GM18519 (cell line): ENCODE data around the gene SLC23A3.
"Not testable (repeated sequence)": the region's sequence is repeated elsewhere in the genome, so short reads cannot be mapped to it uniquely, and the experiment has no call there.

Experiments used
- ATAC-seq: cut with Tn5 transposase; IDR thresholded peaks from one replicate; pipeline ENCODE4 v1.9.1; 2021; ENCODE audit warnings: mild to moderate bottlenecking, moderate library complexity; ENCODE audit not compliant: unreplicated experiment, low FRiP score

The SLC23A3 gene

GRCh38 chr2:219205165-219205538 lies 35.3 kb upstream of the SLC23A3 start:
- no peak for ATAC-seq

GRCh38 chr2:219204425-219205164 lies 34.8 kb upstream of the SLC23A3 start:
- no peak for ATAC-seq

GRCh38 chr2:219201331-219201730 lies 31.5 kb upstream of the SLC23A3 start:
- ATAC-seq: not testable (repeated sequence)

DNA sequence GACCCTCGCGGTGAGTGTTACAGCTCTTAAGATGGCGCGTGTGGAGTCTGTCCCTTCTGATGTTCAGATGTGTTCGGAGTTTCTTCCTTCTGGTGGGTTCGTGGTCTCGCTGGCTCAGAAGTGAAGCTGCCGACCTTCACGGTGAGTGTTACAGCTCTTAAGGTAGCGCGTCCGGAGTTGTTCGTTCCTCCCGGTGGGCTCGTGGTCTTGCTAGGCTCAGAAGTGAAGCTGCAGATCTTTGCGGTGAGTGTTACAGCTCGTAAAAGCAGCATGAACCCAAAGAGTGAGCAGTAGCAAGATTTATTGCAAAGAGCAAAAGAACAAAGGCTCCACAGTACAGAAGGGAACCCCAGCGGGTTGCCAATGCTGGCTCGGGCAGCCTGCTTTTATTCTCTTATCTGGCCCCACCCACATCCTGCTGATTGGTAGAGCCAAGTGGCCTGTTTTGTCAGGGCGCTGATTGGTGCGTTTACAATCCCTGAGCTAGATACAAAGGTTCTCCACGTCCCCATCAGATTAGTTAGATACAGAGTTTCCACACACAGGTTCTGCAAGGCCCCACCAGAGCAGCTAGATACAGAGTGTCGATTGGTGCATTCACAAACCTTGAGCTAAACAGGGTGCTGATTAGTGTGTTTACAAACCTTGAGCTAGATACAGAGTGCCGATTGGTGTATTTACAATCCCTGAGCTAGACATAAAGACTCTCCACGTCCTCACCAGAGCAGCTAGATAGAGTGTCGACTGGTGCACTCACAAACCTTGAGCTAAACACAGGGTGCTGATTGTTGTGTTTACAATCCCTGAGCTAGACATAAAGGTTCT lies 30.9 kb upstream of the SLC23A3 start:
- not testable (repeated sequence) for ATAC-seq

DNA sequence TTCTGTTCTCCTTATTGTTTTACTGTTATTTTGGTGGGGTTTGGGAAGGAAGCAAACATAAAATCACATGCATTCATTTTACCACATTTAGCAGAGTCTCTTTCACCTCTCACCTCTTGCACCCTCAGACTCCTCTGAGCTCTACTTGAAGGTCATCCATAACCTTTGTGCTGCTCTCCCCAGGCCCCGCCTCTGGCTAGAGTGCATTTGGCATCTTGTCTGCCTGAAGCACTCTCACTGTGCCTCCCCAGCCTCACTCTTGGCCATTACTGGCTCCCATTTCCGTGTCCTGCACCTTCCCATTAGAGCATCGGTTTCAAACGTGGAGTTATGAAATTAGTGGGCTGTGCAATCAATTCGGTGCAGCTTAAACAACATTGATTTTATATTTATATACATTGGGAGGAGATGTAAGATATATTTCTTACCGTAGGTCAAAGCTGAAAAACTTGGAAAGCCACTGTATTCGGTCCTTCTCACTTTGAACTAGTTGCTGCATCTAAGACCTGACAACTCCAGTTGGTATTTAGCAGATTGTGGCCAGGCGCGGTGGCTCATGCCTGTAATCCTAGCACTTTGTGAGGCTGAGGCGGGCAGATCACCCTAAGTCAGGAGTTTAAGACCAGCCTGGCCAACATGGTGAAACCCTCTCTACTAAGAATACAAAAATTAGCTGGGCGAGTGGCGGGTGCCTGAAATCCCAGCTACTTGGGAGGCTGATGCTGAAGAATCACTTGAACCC lies 29.8 kb upstream of the SLC23A3 start:
- ATAC-seq: no peak

GRCh38 chr2:219198974-219199373 lies 29.1 kb upstream of the SLC23A3 start:
- ATAC-seq: no peak

DNA sequence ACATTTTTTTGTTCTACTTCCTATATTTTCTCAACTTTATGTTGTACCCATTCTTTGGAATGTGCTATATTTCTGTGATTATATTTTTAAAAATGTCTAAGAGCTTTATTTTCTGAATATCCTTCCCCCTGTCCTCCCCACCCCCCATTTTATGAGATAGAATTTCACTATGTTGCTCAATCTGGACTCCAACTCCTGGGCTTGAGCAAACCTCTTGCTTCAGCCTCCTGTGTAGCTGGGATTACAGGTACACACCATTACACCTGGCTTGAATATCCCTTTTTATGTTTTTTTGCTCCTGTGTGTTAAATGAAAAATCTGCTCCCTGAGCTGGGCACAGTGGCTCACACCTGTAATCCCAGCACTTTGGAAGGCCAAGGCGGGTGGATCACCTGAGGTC lies 27.6 kb upstream of the SLC23A3 start:
- no peak for ATAC-seq

- no peak for ATAC-seq
Observed at GRCh38 chr2:219186754-219187456, 17.1 kb upstream of the SLC23A3 start.

- ATAC-seq: no peak
Observed at GRCh38 chr2:219184121-219184520, 14.3 kb upstream of the SLC23A3 start.

GRCh38 chr2:219183151-219183772 lies 13.4 kb upstream of the SLC23A3 start:
- ATAC-seq: no peak

GRCh38 chr2:219182331-219183150 lies 12.7 kb upstream of the SLC23A3 start:
- ATAC-seq: no peak

- ATAC-seq: no peak
Observed at GRCh38 chr2:219181531-219181930, 11.7 kb upstream of the SLC23A3 start.

DNA sequence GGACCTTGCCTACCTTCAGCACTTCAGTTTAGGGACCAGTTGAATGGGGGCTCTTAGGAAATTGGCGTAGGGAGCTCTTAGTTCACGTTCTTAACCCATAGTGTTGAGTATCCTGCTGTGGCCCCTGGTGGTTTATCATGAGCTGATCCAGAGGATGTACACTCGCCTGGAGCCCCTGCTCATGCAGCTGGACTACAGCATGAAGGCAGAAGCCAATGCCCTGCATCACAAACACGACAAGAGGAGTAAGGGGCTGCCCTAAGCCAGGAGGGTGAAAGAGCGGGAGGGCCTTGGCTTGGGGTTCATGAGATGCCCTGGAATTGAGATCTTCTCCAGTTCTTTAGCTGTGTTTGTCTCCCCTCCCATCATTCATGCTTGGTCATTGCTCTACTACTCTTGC lies 11.1 kb upstream of the SLC23A3 start:
- no peak for ATAC-seq

DNA sequence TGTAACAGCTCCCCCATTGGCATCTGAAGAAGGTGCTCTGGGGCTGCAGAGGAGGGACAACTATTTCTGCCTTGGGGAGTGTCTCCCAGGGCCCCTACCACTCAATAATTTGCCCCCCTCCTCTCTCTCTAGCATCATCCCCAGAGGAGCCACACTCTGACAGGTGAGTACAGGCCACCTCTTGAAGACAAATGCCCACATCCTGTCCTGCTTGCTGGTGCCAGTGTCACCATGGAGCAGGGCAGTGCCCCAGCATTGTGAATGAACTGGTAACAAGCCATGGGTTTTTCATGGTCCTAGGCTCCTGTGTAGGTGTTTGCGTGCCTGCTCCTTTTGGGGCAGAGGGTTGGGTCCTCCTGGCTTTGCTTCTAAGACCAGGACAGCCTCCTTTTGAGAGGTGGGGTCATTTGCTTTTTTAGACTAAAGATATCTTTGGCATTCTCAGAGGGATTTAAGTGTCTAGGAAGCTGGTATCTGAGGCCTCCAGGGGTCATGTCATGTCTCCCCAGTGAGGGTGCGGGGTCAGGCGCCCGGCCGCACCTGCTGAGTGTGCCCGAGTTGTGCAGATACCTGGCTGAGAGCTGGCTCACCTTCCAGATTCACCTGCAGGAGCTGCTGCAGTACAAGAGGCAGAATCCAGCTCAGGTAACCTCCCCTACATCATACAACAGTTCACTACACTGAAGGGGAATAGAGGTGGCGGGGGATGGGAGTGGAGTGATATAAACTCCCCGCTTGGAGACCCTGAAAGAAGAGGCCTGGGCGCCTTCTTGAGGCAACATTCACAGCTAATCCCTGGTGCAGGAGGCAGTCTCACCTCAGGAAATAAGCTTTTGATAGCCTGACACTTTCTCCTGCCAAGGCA lies 10.0 kb upstream of the SLC23A3 start:
- no peak for ATAC-seq

- no peak for ATAC-seq
Observed at GRCh38 chr2:219178377-219179175, 8.7 kb upstream of the SLC23A3 start.

DNA sequence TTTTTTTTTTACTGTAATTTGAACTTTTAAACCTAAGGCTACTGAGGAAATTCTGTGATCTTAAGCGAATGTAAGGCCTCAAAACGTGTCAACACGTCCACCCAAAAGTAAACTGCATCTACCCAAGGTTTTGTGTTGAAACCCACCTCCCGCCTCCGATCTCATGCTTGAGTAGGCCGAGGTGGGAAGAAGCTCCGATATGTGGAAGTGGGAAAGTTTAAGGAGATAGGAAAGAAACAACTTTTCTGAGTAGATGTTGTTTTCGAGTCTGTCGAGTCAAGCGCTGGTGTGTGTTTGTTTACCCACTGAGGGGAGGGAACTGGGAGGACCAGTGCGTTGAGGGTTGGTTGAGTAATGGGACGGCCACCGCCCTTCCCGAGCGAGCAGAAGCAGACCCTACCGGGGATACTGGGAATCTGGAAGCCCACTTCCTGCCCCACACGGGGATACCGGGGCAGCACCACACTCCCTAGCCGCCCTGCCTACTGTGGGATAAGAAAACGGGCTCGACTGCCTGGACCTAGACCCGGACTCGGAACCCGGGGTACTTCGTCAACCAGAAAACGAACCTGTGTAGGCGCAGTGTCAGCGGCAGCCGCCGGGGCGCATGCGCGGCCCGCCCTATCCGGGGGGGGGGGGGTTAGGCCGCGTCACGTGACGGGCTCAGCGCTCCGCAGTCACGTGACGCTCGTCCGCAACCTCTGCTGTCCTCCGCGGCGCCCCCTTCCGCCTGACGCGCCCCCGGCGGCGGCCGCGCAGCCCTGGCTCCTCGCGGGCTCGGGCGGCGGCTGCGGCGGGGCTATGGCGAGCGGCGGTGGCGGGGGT lies 7.9 kb upstream of the SLC23A3 start, which contains the start of gene RETREG2:
Gene RETREG2, plus strand, starts transcription at position 724 of the 825 bp plus-strand sequence. Its CDS starts 78 bp downstream, at position 802.
- no peak for ATAC-seq
